HTERT RPE-1 (cell line): ENCODE data around the gene LMBR1L.

Experiments used
- in situ Hi-C: fragments of 300-500 bp; cut with MboI; formaldehyde crosslinking; loops from 4 replicates; pipeline ENCODE4 v1.14.3; 2020; ENCODE audit warnings: low sequenced_read_pairs

LMBR1L gene

DNA sequence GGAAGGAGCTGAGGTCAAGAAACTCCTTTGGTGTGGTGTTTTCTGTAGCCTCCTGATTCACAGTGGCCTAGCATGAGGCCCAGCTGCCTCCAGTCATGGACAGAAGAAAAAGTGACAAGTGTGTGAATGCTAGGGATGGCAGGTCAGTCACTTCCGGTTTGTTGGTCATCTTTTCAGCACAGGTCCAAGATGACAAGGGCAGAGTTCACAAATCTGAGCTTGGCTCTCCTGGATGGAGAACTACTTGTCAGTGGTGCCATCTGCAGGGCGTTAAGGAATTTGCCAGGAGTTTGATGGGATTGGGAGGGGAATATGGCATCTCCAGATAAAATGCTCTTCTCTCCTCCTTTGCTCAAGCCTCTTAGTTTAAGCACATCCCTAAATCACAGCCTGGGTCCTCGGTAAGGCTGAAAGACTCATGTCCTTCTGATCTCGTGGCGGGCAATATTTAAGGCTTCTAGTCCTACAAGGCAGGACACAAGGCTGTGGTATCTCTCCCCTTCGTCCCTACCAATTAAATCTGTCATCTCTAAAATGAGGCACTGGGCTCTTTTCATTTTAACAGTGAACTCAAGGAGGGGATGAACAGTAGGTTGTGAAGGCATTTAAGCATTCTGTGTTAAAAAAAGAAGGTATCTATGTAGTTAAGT is 10.5 kb upstream of the LMBR1L start:
- in situ Hi-C loops: no loop called here

DNA sequence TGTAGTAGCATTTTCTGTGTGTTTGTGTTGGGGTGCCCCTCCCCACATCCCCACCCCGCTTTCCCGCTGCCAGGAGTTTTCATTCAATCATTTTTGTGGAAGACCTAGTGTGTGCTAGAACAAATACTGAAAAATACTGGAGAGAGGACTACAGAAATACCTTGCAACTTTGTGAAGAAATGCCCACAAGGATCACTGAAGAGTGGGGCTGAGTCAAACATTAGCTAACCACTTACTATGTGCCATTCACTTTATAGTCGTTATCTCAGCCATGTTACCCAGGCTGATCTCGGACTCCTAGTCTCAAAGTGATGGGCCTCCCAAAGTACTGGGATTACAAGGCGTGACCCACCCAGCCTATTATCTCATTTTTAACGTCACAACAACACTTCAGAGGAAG is 559 bp upstream of the LMBR1L start:
- in situ Hi-C loops: no loop called here

DNA sequence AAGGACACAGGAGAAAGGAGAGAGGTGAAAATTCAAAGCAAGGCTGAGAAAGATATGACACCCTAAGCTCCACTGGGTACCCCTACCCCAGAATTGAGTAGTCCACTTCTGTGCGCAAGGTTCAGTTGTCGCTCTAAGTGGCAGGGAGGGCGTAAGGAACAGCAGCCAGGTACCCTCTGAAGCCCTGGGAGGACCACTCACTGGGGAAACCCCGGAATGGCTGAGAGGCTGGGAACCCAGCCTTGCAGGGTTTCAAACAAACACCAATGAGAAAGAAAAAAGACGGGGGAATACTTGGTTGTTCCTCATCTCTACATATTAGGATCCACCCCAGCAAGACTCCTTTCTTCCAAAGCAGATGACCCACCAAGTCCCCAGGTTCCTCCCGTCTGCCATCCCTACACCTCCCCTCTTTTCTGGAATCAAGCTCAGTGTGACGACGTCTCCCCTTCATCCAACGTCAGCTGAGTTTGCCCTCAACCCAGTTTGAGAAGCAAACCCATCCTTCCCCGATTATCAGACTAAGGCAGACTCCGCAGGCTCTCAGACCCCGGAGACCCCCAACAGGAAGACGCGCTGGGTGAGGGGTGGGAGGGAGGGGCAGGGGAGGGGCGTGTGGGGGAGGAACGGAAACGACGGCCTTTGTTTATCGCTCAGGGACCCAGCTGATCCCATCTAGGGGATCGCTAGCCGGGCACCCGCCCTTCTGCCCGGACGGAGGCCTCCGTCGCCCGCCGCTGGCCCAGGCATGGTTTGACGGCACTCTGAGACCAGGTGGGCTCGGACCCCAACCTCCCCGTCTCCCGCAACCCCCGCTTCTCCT is 795 bp downstream of the LMBR1L start:
- in situ Hi-C loops: no loop called here

DNA sequence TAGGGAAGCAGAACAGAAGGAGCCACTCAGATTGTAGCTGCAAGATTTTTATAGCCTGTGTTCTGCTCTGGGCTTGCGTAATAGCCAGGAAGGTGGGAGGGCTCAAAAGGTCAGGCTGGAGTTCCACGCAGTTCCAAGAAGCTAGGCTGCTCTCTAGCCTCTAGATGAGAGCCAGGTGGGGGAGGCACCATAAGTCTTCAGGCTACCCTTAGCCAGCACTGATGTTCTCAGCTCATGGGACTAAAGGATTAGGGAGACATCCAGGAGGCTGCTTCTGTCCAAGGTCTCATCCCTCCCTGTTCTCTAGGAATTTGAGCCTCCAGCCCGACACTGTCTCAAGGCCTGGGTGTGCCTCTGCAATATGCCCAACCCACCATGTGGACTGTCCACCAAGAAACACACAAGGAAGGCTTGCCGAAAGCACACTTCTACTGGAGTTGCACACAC is 1.7 kb downstream of the LMBR1L start:
- in situ Hi-C loops: no loop called here

DNA sequence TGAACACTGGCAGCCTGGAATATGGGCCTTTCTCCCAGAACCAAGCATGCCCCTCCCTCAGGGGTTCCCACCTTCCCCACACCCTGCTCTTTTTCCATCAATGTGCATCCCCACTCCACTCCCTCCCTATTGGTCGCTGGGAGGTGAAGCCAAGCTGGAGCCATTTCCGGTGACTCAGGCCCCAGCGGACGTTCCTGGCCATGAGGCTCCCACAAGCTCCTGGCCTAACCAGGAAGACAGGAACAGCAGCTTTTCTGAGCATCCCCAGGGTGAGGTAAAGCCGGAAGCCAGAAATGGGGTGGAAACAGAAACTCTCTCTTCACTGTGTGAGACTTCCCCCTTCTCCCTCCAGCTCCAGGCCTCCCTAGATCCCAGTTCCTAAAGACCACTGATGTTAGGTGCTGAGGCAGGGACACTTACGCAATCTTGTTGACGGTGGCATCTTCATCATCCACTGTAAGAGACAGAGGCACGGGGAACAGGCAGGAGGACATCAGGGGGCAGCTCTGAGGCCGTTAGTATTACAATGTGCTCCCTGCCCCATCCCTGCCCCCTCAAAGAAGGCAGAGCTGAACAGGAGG is 5.1 kb downstream of the LMBR1L start:
- in situ Hi-C loops: no loop called here

DNA sequence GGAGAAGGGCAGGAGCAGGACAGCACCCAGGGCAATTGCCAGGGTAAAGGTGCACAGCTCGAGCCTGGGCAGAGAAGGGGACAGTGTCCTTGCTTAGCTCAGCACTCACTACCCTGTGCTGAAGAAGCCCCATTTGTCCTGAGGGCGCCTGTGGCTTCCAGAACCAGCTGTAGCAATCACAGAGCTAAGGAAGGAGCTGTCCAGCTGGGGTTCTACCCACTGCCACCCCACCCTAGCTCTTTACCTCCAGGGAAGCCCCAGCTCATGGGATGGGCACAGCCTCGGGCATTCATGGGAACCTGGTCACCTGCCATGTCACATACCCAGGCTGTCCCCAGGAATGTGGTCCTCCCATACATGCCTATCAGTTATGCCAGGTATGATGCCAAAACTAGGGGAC is 5.8 kb downstream of the LMBR1L start:
- in situ Hi-C loops: no loop called here

DNA sequence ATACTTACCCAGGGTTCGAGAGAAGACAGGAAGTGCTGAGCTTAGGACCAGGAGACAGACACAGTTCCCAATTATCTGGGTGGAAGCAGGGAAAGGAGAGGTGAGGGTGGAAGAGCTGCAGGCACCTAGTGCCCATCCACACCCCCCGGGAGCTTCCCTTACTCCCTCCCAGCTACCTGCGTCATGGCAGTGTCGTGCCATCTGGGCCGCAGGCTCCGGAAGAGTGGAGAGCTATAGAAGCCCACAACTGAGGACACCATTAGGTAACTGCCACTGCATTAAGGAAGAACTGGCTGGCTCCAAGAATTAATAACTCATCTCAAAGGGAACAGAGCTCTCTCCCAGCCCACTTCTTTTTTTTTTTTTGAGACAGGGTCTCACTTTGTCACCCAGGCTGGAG is 10.3 kb downstream of the LMBR1L start:
- in situ Hi-C loops: no loop called here

DNA sequence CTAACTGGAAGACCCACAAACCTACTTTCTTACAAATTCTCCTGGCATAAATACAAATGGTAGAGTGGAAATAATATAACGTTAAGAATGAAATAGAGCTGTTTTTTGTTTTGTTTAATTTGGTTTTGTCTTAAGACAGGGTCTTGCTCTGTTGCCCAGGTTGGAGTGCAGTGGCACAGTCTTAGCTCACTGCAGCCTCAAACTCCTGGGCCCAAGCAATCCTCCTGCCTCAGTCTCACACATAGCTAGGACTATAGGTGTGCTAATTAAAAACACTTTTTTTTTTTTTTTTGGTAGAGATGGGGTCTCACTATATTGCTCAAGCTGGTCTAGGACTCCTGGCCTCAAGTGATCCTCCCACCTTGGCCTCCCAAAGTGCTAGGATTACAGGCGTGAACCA is 11.9 kb downstream of the LMBR1L start:
- in situ Hi-C loops: no loop called here

DNA sequence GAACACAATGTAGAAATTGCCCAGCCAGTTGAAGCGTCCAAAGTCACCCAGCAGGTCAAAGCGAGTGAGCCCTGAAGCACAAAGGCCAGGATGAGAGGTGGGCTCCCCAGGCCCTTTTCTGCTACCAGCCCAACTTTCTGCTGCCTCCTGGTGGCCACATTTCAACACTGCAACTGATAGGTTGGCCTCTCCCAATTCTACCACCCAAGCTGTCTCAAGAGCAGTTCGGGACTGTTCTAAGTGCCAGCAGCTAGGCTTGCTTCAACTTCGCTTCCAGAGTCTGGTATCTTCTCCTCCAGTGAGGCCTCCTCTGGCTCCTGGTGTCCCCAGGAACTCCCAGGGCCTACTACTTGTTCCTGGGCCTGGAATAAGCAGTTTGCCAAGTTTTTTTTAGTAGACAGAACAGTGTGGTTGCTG is 12.6 kb downstream of the LMBR1L start:
- in situ Hi-C loops: no loop called here

DNA sequence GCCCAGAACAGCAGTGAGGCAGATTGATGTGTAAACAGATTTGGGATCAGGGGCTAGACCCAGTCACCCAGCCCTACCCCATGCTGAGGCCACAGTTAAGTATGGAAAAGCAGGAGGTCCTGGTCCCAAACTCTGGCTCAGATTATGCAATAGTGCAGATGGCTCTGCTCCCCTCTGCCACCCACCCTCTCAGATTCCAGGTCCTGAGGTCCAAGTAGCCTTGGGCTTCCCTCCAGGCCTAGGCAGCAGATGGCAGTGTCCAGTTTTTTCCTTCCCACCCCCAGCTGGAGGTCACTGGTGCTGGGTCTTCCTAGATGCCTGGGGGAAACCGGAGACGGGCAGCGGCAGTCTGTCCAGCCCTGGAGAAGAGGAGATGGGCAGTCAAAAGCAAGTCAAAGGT is 13.3 kb downstream of the LMBR1L start:
- in situ Hi-C loops: no loop called here

DNA sequence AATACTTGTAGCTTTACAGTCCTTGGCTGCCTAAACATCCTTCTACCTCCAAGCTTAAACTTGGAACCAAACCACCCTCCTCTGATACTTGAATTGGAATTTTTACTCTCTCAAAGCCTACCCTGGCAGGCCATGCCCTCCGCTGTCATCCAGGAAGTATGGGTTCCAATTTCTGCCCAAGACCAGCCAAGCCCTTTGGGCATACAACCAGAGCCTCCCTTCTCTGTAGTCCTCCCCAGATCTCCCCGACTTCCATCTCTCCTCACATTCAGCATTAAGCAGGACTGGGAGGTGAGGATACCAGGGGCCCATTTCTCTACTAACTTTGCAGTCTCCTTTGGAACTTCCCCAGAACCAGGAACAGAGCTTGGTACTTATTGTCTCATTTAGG is 15.7 kb downstream of the LMBR1L start:
- in situ Hi-C loops: no loop called here

DNA sequence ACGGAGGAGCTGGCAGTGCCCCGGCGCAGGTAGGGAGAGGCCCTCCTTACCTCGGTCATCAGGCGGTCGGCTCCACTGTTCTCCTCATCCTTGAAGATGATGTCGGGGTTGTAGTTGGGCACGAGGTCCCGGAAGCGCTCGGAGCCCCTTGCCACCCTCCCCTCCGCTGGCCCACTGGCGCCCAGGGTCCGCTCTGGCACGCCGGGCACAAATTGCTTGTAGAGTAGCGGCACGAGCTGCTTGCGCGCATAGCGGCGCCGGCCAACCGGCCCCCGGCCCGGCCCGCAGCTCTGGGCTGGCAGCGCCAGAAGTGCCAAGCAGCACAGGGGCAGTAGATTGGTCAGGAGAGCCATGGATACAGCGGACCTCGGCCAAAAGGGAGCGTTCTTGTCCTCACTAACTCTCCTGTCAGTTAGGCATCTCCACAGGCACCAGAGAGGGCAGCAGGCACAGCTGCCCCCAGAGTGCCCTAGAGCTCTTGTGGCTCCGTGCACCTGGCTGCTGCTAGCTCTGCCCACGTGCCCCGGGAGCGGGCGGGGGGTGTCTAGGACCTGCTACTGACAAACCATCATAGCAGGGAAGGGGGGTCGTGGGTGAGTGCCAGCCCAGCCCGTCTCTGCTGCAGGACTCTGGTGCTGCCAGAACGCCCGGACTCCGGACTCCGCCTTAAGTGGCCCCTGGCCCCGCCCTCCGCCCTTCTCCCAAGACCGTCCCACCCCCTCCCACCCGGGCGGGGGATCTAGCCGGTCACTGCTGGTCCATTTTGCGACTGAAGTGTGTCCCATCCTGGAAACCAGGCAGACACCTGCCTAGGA is 16.3 kb downstream of the LMBR1L start, which contains the start of gene DHH:
Gene DHH (minus strand): TSS at position 642 of the 815 bp plus-strand sequence. CDS start 289 bp downstream, at position 353.
- in situ Hi-C loops: no loop called here

DNA sequence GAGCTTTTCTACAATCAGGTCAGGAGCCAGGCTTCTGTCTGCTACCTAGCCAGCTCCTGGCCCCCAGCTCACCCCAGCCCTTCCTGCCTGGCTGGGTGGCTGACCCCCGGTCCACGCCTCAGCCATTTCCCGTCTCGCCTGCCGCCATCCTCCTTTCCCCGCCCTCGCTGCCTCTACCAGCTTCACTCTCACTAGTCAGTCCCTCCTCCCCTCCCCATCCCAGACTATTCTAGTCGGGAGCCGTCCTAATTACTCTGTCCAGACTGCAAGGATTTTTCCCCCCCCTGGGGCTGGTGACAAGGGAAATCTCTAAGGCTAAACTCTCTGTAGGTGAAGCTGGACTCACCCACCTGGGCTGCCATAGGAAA is 16.9 kb downstream of the LMBR1L start:
- in situ Hi-C loops: no loop called here

DNA sequence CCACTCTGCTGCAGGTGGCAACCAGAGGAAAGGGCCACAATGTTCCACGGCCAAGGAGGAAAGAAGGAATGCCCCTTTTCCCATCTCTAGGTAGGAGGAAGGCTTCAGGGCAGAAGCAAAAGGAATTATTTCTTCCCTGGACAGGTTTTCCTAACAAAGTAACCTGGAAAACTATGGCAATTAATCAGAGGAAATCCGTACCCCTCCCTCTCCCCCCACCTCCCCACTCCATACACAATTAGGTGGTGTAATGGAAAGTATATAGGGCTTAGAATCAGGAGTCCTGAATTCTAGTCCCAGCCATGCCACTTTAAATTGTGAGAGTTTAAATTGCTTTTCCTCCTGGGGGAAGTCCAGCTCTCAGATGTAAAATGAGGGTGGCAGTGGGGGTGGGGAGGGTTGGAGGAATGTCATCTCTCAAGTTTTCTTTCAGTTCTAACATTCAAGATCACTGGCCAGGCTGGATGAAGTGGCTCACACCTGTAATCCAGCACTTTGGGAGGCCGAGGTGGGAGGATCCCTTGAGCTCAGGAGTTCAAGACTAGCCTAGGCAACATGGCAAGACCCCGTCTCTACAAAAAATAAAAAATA is 17.7 kb downstream of the LMBR1L start:
- in situ Hi-C loops: no loop called here

DNA sequence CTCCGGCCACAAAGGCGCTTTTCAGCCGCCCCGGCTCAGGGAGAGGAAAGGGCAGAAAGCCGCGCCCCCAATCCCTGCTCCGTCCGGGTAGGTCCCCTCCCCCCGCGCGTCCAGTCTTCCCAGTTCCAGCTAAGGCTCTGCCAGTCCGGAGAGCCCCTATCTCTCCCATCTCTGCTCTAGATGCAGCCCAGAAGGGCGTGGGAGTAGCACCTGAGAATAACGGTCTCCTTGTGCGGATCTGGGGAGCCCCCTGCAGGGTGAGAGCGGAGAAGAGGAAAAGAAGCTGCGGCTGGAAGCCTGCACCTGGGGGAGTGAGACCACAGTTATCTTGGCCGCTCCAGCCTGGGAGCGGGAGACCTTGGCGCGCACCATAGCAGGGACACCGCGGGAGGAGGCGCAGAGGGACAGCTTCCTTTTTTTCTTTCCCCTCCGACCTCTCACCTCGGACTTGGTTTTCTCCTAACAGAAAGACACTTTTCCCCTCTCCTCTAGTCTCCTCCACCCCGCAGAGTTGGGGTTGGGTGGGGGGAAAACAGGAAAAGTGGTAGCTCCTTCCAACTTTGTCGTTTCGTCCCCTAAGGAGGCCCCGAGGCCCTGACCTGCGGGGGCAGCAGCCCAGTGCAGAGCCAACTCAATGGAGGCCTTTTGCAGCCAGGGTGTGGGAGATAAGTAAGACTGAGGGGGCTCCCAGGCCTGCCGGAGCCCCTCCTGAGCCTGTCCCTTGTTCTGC is 18.4 kb downstream of the LMBR1L start:
- in situ Hi-C loops: no loop called here

DNA sequence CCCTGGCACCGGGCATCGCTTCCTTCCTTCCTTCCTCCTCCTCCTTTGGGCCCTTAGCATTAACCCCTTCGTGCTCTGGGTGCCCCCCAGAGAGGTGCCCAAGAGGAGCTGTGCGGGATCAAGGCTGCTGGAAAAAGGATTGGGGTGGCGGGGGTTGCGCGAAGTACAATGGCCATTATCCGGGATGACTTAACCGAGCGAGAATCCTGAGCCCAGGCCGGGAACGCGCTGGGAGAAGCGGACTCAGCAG is 18.9 kb downstream of the LMBR1L start:
- in situ Hi-C loops: no loop called here

DNA sequence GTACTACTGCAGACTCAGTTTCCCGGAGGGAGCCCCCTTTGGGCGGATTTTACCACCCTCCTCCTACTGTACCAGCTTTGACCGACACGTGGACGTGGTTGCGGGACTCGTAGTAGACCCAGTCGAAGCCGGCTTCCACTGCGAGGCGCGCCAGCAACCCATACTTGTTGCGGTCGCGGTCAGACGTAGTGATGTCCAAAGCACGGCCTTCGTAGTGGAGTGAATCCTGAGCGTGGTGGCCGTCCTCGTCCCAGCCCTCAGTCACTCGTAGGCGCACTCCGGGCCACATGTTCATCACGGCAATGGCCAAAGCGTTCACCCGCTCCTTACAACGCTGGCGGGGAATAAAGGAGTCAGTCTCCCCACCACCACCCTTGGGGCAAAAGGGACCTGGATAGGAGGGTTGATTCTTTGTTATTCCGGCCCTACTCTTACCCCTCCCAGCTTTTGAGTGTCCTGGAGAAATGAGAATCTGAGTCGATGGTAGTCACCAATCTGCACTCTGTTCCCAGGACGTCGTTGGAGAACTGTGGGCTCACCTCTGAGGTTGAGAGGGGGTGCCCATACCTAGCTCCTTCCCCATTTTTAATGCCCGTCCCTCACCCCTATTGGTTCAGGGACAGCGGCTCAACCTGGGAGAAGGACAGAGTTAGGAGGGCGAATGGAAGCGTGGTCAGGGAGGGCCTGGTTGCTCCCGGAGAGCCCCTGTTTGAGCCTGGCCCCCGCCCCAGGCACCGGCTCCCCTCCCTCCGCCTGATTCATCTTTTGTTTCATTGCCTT is 19.4 kb downstream of the LMBR1L start:
- in situ Hi-C loops: no loop called here

DNA sequence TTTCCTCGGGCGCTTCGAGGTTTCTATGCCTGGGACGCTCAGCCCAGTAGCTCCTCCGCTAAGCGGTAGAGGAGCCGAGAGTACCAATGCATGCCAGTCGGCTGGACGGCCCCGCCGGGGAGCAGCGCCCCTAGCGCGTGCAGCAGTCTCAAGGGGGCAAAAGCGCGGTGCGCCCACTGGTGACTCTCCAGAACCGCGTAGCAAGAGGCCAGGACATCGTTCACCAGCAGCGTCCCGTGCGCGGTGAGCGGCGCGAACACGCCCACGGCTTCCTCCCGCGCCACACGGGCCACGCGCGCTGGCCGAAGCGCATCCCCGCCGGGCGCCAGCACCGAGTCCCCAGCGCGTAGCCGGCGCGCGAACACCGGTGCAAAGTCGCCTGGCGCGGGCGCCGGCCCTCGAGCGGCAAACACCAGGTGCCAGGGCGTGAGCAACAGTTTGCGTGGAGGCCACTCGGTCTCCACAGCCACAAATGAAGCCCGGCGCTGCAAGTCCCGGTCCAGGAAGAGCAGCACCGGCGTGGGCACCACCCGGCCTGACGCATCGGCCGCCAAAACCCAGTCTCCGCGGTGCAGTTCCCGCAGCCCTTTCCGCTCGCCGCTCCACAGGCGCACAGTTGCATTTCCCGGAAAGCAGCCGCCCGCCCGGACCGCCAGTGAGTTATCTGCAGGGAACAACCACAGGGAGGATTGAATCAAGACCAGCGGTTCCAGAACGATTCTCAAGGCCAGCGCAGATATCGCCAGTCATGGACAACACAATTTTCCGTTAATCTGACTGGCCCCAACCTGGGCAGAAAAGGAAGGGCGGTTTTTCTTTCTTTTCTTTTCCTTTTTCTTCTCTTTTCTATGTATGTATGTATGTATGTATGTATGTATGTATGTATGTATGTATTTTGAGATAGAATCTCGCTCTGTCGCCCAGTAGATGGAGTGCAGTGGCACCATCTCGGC is 20.6 kb downstream of the LMBR1L start:
- in situ Hi-C loops: no loop called here

DNA sequence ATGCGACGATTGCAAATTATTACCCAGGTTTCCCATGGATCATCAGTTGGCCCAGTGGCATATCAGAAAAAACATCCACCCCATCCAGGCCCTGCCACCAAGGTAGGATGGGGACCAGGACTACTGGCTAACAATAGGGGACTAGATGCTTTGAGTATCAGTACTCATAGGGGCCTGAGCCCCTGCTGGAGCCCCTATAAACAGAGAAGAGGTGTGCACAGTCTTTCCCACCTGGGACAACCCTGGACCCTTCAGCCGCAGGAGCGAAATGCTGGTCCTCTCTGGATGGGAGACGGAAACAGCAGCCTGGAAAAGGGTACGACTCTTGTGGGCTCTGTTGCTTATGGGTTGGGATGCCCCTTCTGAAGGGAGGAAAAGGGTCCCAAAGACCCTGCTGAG is 21.7 kb downstream of the LMBR1L start:
- in situ Hi-C loops: no loop called here
